Epithelial cell of esophagus (primary cell): ENCODE results near the gene PGBD5.

Experiments
- DNase-seq: peaks from one replicate; pipeline ENCODE4 v3.0.0; 2010; ENCODE audit warnings: low read depth
- H3K4me3 ChIP-seq: 2 replicates; pipeline ENCODE4 v1.5.1; 2011; ENCODE audit warnings: mild to moderate bottlenecking, low read length, control low read depth
- CTCF ChIP-seq: IDR thresholded peaks from 2 replicates; pipeline ENCODE4 v1.5.1; 2011; ENCODE audit warnings: low read depth, mild to moderate bottlenecking, low read length, control low read depth, inconsistent platforms; ENCODE audit not compliant: insufficient read depth; ENCODE audit errors: missing control alignments

Gene PGBD5

GRCh38 chr1:230356869-230357794 is 69.0 kb downstream of the PGBD5 start:
- no peak for TF ChIP-seq CTCF
- no peak overlapping the region for H3K4me3 ChIP-seq
- no peak for DNase-seq

- H3K4me3 ChIP-seq: no peak overlapping the region
- no peak for TF ChIP-seq CTCF
- DNase-seq: no peak
Observed at GRCh38 chr1:230356190-230356589, 69.9 kb downstream of the PGBD5 start.

- no peak overlapping the region for H3K4me3 ChIP-seq
- no peak for DNase-seq
- no peak for TF ChIP-seq CTCF
Observed at GRCh38 chr1:230355594-230355993, 70.5 kb downstream of the PGBD5 start.

- no peak overlapping the region for H3K4me3 ChIP-seq
- TF ChIP-seq CTCF: no peak
- DNase-seq: no peak
Observed at GRCh38 chr1:230355128-230355527, 71.0 kb downstream of the PGBD5 start.

- no peak overlapping the region for H3K4me3 ChIP-seq
- no peak for TF ChIP-seq CTCF
- no peak for DNase-seq
Observed at GRCh38 chr1:230354005-230354404, 72.1 kb downstream of the PGBD5 start.

- no peak for DNase-seq
- no peak overlapping the region for H3K4me3 ChIP-seq
- no peak for TF ChIP-seq CTCF
Observed at GRCh38 chr1:230352537-230352936, 73.6 kb downstream of the PGBD5 start.

- no peak for DNase-seq
- no peak overlapping the region for H3K4me3 ChIP-seq
- TF ChIP-seq CTCF: no peak
Observed at GRCh38 chr1:230351983-230352382, 74.1 kb downstream of the PGBD5 start.
